ENCODE measurements around the gene MAP1LC3B.

DNA sequence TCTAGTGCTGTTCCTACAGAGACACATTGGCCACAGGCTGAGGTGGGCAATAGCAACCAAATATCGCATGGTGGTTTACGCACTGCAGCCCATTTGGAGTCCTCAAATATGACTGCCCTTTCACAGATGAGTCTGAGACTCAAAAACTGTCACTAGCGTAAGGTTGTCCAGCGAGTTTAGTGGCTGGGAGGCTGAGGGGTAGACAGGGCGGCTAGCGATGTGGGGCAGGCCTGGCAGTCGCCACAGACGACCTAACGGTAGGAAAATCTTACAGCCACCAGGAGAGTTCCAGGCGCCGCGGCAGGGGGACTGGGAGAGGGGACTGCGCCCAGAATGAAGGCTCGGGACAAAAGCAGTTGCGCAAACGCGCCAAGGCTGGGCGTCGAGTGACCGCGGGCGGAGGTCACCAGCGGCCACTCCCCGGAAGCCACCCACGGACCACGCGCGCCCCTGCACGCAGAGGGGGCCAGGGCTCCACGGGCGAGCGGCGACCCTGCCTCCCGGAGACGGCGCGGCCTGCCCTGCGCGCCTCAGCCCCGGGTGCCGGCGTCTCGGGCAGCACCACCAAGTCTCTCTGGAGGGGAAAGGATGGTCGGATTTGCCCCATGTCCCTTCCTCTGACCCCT lies 699 bp upstream of the MAP1LC3B start:
- TF ChIP-seq, protein P1, sequence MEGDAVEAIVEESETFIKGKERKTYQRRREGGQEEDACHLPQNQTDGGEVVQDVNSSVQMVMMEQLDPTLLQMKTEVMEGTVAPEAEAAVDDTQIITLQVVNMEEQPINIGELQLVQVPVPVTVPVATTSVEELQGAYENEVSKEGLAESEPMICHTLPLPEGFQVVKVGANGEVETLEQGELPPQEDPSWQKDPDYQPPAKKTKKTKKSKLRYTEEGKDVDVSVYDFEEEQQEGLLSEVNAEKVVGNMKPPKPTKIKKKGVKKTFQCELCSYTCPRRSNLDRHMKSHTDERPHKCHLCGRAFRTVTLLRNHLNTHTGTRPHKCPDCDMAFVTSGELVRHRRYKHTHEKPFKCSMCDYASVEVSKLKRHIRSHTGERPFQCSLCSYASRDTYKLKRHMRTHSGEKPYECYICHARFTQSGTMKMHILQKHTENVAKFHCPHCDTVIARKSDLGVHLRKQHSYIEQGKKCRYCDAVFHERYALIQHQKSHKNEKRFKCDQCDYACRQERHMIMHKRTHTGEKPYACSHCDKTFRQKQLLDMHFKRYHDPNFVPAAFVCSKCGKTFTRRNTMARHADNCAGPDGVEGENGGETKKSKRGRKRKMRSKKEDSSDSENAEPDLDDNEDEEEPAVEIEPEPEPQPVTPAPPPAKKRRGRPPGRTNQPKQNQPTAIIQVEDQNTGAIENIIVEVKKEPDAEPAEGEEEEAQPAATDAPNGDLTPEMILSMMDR (conservative IDR thresholded peaks at IDR 0.05; ENCODE audit: low read depth, low read length): no peak
- no peak for TF ChIP-seq EZH2 (IDR thresholded peaks at IDR 0.05; ENCODE audit: borderline replicate concordance, low read depth, low read length, poor library complexity, severe bottlenecking)

All from A673 (cell line).